Measurements from ENCODE around the gene ST7. TPM values are rescaled to one million over a fixed set of nuclear protein-coding genes. Genes with fewer than 3 reads are reported as not detected.

ST7 gene
- total and polyA plus RNA-seq, 4 donors: 22.4 to 57.2 (median 41.6) TPM

DNA sequence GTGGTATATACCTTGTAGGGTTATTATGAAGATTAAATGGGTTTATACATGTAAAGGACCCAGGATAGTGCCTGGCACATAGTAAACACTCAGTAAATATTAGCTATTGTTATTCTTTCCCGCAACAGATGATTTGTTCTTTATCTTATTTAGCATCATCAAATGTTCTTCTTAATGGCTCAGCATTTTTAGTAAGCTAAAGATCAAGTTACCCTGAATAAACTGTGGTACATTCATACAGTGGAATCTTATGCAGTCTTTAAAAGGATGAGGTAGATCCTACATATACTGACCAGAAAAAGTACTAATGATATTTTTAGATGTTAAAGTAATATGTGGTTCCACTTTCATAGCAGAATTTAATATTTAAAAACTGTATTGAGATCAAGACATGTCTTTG is 65.4 kb downstream of the ST7 start:
- Histone ChIP-seq H3K36me3 (ENCODE audit: control insufficient read depth in 4 of 4, insufficient read depth in 4 of 4, low read length in 4 of 4) (no peaks in the 10 kb centered on the region), H3K4me1 (ENCODE audit: control insufficient read depth in 5 of 5, insufficient read depth in 5 of 5, low read length in 5 of 5) (peaks cover 0 to 43% (median 14%) of the 10 kb centered on the region in 5 donors), H3K9ac (ENCODE audit: insufficient read depth in 1 of 2, low read length in 2 of 2) (no peak overlapping the region), H3K9me3 (ENCODE audit: control insufficient read depth in 4 of 4, insufficient read depth in 3 of 4, low read length in 3 of 4) (no peaks in the 10 kb centered on the region), H3K4me3 (no peak overlapping the region), H3K27me3 (ENCODE audit: control insufficient read depth in 3 of 3, insufficient read depth in 3 of 3, low read length in 2 of 3) (no peaks in the 10 kb centered on the region), H3K27ac (ENCODE audit: low read depth in 1 of 2, low read length in 1 of 2) (no peak overlapping the region)
- WGBS, 2 donors: 82 to 87% methylated on average over 1 of the region's 1 CpG
- DNase-seq (no peak), ATAC-seq (ENCODE audit: insufficient read depth, low FRiP score) (no peak)
- TF ChIP-seq, protein P1, sequence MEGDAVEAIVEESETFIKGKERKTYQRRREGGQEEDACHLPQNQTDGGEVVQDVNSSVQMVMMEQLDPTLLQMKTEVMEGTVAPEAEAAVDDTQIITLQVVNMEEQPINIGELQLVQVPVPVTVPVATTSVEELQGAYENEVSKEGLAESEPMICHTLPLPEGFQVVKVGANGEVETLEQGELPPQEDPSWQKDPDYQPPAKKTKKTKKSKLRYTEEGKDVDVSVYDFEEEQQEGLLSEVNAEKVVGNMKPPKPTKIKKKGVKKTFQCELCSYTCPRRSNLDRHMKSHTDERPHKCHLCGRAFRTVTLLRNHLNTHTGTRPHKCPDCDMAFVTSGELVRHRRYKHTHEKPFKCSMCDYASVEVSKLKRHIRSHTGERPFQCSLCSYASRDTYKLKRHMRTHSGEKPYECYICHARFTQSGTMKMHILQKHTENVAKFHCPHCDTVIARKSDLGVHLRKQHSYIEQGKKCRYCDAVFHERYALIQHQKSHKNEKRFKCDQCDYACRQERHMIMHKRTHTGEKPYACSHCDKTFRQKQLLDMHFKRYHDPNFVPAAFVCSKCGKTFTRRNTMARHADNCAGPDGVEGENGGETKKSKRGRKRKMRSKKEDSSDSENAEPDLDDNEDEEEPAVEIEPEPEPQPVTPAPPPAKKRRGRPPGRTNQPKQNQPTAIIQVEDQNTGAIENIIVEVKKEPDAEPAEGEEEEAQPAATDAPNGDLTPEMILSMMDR (IDR thresholded peaks at IDR 0.05; ENCODE audit: control extremely low read depth, extremely low read depth): no peak

DNA sequence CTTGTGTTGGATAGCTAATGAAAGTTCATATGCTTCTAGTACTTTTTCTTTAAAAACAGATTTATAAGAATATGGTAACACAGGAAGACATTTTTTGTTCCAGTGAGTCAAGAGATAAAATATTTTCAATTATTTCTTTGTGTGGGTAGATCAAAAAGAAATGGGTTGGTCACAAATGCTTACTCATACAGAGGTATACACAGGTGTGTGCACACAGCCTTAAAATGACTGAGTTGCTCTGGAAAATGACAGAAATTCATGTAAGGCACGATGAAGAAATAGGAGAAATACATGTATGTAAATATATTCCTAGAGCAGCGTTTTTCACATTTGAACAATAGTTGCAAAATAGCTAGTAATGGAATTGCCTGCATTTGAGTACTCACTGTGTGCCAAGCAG is 66.0 kb downstream of the ST7 start:
- Histone ChIP-seq H3K4me1 (ENCODE audit: control insufficient read depth in 5 of 5, insufficient read depth in 5 of 5, low read length in 5 of 5) (peaks cover 0 to 41% (median 14%) of the 10 kb centered on the region in 5 donors), H3K4me3 (no peak overlapping the region), H3K27ac (ENCODE audit: low read depth in 1 of 2, low read length in 1 of 2) (no peak overlapping the region), H3K9me3 (ENCODE audit: control insufficient read depth in 4 of 4, insufficient read depth in 3 of 4, low read length in 3 of 4) (no peaks in the 10 kb centered on the region), H3K9ac (ENCODE audit: insufficient read depth in 1 of 2, low read length in 2 of 2) (peak overlapping the region in 1 of 2 donors; percentile 91), H3K36me3 (ENCODE audit: control insufficient read depth in 4 of 4, insufficient read depth in 4 of 4, low read length in 4 of 4) (no peaks in the 10 kb centered on the region), H3K27me3 (ENCODE audit: control insufficient read depth in 3 of 3, insufficient read depth in 3 of 3, low read length in 2 of 3) (no peaks in the 10 kb centered on the region)
- peak in 1 of 3 donors; percentile 51 for DNase-seq
- ATAC-seq (ENCODE audit: insufficient read depth, low FRiP score): no peak
- TF ChIP-seq, protein P1 (IDR thresholded peaks at IDR 0.05; ENCODE audit: control extremely low read depth, extremely low read depth): no peak
- 63 to 78% methylated on average over 2 of the region's 2 CpGs for WGBS, 2 donors

DNA sequence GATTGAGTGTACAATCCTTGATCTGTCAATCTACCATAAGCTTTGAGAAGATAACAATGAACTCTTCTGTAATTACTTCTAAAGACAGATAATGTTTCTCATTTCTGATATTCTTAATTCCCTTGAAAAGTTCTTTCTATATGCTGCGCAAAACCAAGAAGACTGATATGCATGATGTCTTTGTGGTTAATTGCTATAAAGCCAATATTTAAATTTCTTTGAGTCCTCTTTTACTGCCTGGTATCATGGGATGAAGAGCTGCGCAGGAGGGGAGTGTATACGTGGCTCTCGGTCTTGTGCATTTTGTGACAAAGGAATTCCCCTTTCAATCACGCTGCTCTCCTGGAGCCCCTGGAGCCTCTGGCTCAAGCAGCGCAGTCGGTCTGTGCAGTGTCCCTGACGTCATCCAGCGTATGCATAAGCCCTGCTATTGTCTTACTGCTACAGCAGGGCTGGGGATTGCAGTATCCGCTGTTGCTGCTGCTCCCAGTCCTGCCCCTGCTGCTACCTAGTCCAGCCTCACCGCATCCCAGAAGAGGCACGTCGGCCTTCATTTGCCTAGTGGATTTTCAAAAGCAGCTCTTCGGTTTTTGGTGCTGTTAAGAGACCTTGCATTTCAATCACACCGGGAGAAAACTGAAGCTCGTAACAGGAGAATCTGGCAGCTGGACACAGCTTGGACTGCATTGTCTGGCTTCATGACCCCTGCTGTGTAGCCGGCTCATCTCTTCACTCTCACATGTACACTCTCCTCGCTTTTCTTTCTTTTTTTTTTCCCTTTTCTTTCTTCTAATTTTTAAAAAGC is 66.7 kb downstream of the ST7 start:
- TF ChIP-seq, protein P1 (IDR thresholded peaks at IDR 0.05; ENCODE audit: control extremely low read depth, extremely low read depth): no peak
- Histone ChIP-seq H3K4me3 (no peak overlapping the region), H3K27me3 (ENCODE audit: control insufficient read depth in 3 of 3, insufficient read depth in 3 of 3, low read length in 2 of 3) (no peaks in the 10 kb centered on the region), H3K4me1 (ENCODE audit: control insufficient read depth in 5 of 5, insufficient read depth in 5 of 5, low read length in 5 of 5) (peaks cover 0 to 38% (median 14%) of the 10 kb centered on the region in 5 donors), H3K36me3 (ENCODE audit: control insufficient read depth in 4 of 4, insufficient read depth in 4 of 4, low read length in 4 of 4) (no peaks in the 10 kb centered on the region), H3K27ac (ENCODE audit: low read depth in 1 of 2, low read length in 1 of 2) (peak overlapping the region in 1 of 2 donors; percentile 71), H3K9me3 (ENCODE audit: control insufficient read depth in 4 of 4, insufficient read depth in 3 of 4, low read length in 3 of 4) (no peaks in the 10 kb centered on the region), H3K9ac (ENCODE audit: insufficient read depth in 1 of 2, low read length in 2 of 2) (peak overlapping the region; percentile 88 to 91)
- ATAC-seq (ENCODE audit: insufficient read depth, low FRiP score) (no peak), DNase-seq (peak; percentile 92 to 97 (median 95))
- 49 to 68% methylated on average over 18 of the region's 18 CpGs for WGBS, 2 donors
